ENCODE measurements around the gene CBARP.

- TF ChIP-seq, protein P1, sequence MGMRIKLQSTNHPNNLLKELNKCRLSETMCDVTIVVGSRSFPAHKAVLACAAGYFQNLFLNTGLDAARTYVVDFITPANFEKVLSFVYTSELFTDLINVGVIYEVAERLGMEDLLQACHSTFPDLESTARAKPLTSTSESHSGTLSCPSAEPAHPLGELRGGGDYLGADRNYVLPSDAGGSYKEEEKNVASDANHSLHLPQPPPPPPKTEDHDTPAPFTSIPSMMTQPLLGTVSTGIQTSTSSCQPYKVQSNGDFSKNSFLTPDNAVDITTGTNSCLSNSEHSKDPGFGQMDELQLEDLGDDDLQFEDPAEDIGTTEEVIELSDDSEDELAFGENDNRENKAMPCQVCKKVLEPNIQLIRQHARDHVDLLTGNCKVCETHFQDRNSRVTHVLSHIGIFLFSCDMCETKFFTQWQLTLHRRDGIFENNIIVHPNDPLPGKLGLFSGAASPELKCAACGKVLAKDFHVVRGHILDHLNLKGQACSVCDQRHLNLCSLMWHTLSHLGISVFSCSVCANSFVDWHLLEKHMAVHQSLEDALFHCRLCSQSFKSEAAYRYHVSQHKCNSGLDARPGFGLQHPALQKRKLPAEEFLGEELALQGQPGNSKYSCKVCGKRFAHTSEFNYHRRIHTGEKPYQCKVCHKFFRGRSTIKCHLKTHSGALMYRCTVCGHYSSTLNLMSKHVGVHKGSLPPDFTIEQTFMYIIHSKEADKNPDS (CRISPR knock-in tag; IDR thresholded peaks at IDR 0.05) = no peak
- no peak for TF ChIP-seq POLR2A (IDR thresholded peaks at IDR 0.05; ENCODE audit: insufficient read depth in 1 of 2, low read depth in 2 of 2, low read length in 2 of 2)
- TF ChIP-seq, protein P2, sequence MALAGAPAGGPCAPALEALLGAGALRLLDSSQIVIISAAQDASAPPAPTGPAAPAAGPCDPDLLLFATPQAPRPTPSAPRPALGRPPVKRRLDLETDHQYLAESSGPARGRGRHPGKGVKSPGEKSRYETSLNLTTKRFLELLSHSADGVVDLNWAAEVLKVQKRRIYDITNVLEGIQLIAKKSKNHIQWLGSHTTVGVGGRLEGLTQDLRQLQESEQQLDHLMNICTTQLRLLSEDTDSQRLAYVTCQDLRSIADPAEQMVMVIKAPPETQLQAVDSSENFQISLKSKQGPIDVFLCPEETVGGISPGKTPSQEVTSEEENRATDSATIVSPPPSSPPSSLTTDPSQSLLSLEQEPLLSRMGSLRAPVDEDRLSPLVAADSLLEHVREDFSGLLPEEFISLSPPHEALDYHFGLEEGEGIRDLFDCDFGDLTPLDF (CRISPR knock-in tag; IDR thresholded peaks at IDR 0.05) = no peak
- TF ChIP-seq ZNF713 (CRISPR knock-in tag; IDR thresholded peaks at IDR 0.05) = no peak
- no peak for TF ChIP-seq CHD2 (IDR thresholded peaks at IDR 0.05; ENCODE audit: low read depth, low read length)
- TF ChIP-seq SP1 (IDR thresholded peaks at IDR 0.05) = no peak
- TF ChIP-seq SP1 (CRISPR knock-in tag; IDR thresholded peaks at IDR 0.05) = no peak
Measured at GRCh38 chr19:1219786-1220476, 17.9 kb downstream of the CBARP start.
